Mucosa of descending colon (tissue), 3 donors: ENCODE data around the gene CYB5R3. TPM values are rescaled to one million over a fixed set of nuclear protein-coding genes. Genes with fewer than 3 reads are reported as not detected.
"Not testable (repeated sequence)": the region's sequence is repeated elsewhere in the genome, so short reads cannot be mapped to it uniquely, and the experiment has no call there.

ENCODE experiments used
- ATAC-seq: fragments of 200-7000 bp; cut with Tn5 transposase; one replicate; pipeline ENCODE4 v1.9.1; 2020; ENCODE audit warnings: mild to moderate bottlenecking, moderate library complexity
- DNase-seq, 3 donors: peaks; one replicate each; pipeline ENCODE4 v3.0.0-alpha.2; 2020
- H3K36me3 ChIP-seq: fragments of 200-600 bp; one replicate; pipeline ENCODE4 v1.8.0; 2021; ENCODE audit warnings: low read depth, mild to moderate bottlenecking
- H3K4me1 ChIP-seq: fragments of 200-600 bp; one replicate; pipeline ENCODE4 v1.8.0; 2021; ENCODE audit warnings: low read depth, mild to moderate bottlenecking
- H3K4me3 ChIP-seq: fragments of 200-600 bp; one replicate; pipeline ENCODE4 v1.8.0; 2021; ENCODE audit warnings: mild to moderate bottlenecking
- H3K9me3 ChIP-seq: fragments of 200-600 bp; one replicate; pipeline ENCODE4 v1.8.0; 2021; ENCODE audit warnings: mild to moderate bottlenecking
- CTCF ChIP-seq: fragments of 200-600 bp; IDR thresholded peaks from one replicate; pipeline ENCODE4 v1.8.0; 2022; ENCODE audit warnings: antibody characterized with exemption, mild to moderate bottlenecking
- intact Hi-C, 2 donors: fragments of 100-400 bp; cut with DNase I in 1 of 2; cut with micrococcal nuclease in 1 of 2; formaldehyde crosslinking; loops; one replicate each; pipeline versions ENCODE4 v1.11.0 to v1.11.1; 2022; cut with DNase I, micrococcal nuclease
- total RNA-seq, 3 donors: library from RNA; stranded (reverse); fragmentation: NEBNext Ultra II Directional in 2 of 3; extraction: Animal tissue kit (Norgen Biotek cat#: 25700) in 2 of 3; gene quantifications; one replicate each; pipeline versions ENCODE4 v1.2.1 to v1.2.4, GENCODE V29; 2021 to 2023
- donor health status: DM: no; HTN: no; CAD: no; lungs with moderate emphysema.
- donor health status: DM: no; HTN: no; CAD: no.
- donor health status: DM: no; HTN: yes; CAD: no.

The CYB5R3 gene
- total RNA-seq, 3 donors from 2014 or later = 139 to 211 (median 176) TPM

- no peak for ATAC-seq
- DNase-seq = no peak
- no peak for TF ChIP-seq CTCF
- intact Hi-C loops = no loop called here
- Histone ChIP-seq H3K4me3 (no peak overlapping the region), H3K9me3 (no peaks in the 10 kb centered on the region), H3K36me3 (peaks cover 9% of the 10 kb centered on the region), H3K4me1 (peaks cover 54% of the 10 kb centered on the region)
Observed at GRCh38 chr22:42619261-42620063, 29.7 kb downstream of the CYB5R3 start.

- no peak for TF ChIP-seq CTCF
- peaks cover 53% of the 10 kb centered on the region for H3K4me1 ChIP-seq
Observed at GRCh38 chr22:42617155-42617983, 31.8 kb downstream of the CYB5R3 start.

GRCh38 chr22:42615860-42616175 is 33.4 kb downstream of the CYB5R3 start:
- intact Hi-C loops, H3K9me3 ChIP-seq, H3K36me3 ChIP-seq, ATAC-seq, H3K4me3 ChIP-seq: not testable (repeated sequence)
- DNase-seq = peak in 2 of 3 donors; percentile 42 to 60
- peaks cover 45% of the 10 kb centered on the region for H3K4me1 ChIP-seq

More at GRCh38 chr22:42617155-42617983, 31.8 kb downstream of the CYB5R3 start:
- Histone ChIP-seq H3K9me3 (no peaks in the 10 kb centered on the region), H3K4me3 (no peak overlapping the region), H3K36me3 (peaks cover 6% of the 10 kb centered on the region)
- DNase-seq = peak in 1 of 3 donors; percentile 27
- intact Hi-C loops = no loop called here
- ATAC-seq = no peak

GRCh38 chr22:42615092-42615859 is 33.9 kb downstream of the CYB5R3 start:
- no peak for TF ChIP-seq CTCF
- intact Hi-C loops = no loop called here
- DNase-seq = peak; percentile 87 to 91 (median 89)
- peaks cover 44% of the 10 kb centered on the region for H3K4me1 ChIP-seq
- peaks cover 6% of the 10 kb centered on the region for H3K36me3 ChIP-seq
- peak overlapping the region; percentile 72 for H3K4me3 ChIP-seq
- peak; percentile 72 for ATAC-seq
- H3K9me3 ChIP-seq = no peaks in the 10 kb centered on the region

- DNase-seq (peak; percentile 99 to 100 (median 99)), ATAC-seq (peak; percentile 91)
- Histone ChIP-seq H3K4me3 (peak within 1 kb of the TSS; percentile 72), H3K36me3 (peaks cover 6% of the 10 kb centered on the region), H3K4me1 (peaks cover 37% of the 10 kb centered on the region), H3K9me3 (no peaks in the 10 kb centered on the region)
- intact Hi-C loops = no loop called here
- TF ChIP-seq CTCF = peak; percentile 24
Observed at GRCh38 chr22:42614312-42615091, 34.7 kb downstream of the CYB5R3 start, which contains the start of gene POLDIP3. Gene POLDIP3, minus strand, starts transcription at chr22:42614883. Its CDS starts 26 bp downstream, at chr22:42614857.
